ENCODE results near the gene FLAD1.
A peak's percentile ranks its signal among the peaks of the same experiment; 100 is the strongest.
"Not testable (repeated sequence)": the region's sequence is repeated elsewhere in the genome, so short reads cannot be mapped to it uniquely, and the experiment has no call there.

FLAD1 gene

DNA sequence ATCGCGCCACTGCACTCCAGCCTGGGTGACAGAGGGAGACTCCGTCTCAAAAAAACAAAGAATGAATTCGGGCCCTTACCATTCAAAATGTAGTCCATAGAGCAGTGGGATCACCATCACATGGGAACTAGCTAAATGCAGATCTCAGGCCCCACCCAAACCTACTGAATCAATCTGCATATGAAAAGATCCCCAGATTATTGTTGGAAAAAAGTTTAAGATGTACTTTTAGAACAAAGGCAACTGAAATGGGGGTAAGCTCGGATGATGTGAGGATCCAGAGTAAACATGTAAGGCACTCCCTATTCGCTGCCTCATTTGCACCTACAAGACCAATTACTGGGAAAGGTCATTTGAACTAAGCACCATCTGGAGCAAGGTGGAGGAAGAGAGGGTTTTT, 803 bp upstream of the FLAD1 start:
- peak overlapping the region; percentile 97 for H3K4me3 ChIP-seq (ENCODE audit: low read depth, low read length)
- DNase-seq (ENCODE audit: low read depth): no peak

GRCh38 chr1:154983776-154984466, 777 bp downstream of the FLAD1 start:
- no peak for DNase-seq (ENCODE audit: low read depth)
- peak overlapping the region; percentile 97 for H3K4me3 ChIP-seq (ENCODE audit: low read depth, low read length)

GRCh38 chr1:154986736-154987135, 3.6 kb downstream of the FLAD1 start:
- not testable (repeated sequence) for DNase-seq (ENCODE audit: low read depth); H3K4me3 ChIP-seq (ENCODE audit: low read depth, low read length)

DNA sequence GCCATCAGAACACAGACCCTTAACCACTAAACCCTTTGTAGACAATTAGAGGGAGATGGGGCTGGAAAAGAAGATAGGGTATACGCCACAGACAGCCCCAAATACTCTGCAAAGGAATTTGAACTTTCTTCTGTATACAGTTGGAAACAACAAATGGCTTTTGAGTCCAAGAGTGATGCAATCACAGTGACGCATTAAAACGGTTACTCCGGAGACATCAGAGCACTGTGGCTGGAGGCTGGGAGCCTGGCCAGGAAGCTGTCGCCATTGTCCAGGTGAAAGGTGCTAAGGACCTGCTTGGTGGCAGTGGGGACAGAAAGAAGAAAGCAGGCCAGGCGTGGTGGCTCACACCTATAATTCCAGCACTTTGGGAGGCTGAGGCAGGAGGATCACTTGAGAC, 4.2 kb downstream of the FLAD1 start:
- DNase-seq (ENCODE audit: low read depth): no peak

GRCh38 chr1:154988058-154988954, 5.2 kb downstream of the FLAD1 start:
- H3K4me3 ChIP-seq (ENCODE audit: low read depth, low read length): no peak overlapping the region
- DNase-seq (ENCODE audit: low read depth): no peak

More for the DNA sequence above, 4.2 kb downstream of the FLAD1 start:
- H3K4me3 ChIP-seq (ENCODE audit: low read depth, low read length): no peak overlapping the region

DNA sequence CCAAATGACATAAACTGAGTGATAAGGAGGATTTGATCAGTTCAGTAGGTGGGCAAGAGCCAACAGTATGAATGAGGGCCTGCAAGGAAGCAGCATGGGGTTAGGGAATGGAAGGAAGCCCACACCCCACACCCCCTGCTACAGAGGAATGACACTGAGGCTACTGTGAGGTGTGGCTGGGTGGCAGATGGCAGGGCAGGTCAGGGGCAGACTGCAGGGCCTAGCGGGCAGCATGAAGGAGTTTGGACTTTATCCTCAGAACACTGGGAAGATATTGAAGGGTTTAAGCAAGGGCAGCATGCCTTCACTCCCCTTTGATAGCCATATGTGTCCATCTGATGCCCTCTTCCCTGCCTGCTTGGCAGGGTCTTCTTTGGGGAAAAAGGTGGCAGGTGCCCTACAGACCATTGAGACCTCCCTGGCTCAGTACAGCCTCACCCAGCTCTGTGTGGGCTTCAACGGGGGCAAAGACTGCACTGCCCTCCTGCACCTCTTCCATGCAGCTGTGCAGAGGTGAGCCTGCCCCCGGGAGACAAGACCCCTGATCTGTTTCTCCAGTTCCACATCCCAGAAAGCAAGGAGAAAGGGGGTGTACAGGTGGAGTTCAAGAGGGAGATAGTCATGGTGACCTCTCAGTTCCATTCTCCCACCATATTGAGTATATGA, 6.2 kb downstream of the FLAD1 start:
- no peak for DNase-seq (ENCODE audit: low read depth)
- no peak overlapping the region for H3K4me3 ChIP-seq (ENCODE audit: low read depth, low read length)

GRCh38 chr1:154990276-154990675, 7.1 kb downstream of the FLAD1 start:
- no peak overlapping the region for H3K4me3 ChIP-seq (ENCODE audit: low read depth, low read length)
- DNase-seq (ENCODE audit: low read depth): no peak

DNA sequence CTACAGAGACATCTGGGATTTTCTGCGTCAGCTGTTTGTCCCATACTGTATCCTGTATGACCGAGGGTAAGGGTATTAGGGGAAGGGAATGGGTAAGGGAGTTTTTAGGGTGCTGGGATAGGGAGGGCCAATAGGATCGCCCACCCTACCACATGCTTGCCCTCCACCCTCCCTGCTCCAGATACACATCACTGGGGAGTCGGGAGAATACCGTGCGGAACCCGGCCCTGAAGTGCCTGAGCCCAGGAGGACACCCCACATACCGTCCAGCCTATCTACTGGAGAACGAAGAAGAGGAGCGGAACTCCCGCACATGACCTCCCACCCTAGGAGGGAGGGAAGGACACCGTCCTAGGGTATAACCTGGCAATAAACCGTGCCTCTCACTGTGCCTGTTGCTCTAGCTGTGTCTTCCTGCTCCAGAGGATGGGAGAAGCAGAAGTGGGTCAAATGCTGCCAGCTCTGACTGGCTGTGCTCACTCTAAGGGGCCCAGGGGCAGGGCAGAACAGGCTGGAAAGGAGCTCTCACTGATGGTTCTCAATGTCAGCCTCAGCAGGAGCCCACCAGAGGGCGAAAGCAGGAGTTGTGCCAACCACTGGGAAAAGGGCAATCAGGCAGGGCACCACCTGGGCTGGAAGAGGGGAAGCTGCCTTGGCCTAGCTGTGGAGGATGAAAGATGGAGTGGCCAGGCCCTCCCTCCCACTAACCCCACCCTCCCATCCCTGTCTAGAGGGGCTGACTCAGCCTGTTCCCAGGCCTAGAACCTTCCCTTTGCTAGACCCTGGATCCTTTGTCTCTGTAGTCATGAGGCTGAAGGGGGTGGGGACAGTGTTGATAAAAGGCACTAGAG, 9.8 kb downstream of the FLAD1 start:
- H3K4me3 ChIP-seq (ENCODE audit: low read depth, low read length): no peak overlapping the region
- no peak for DNase-seq (ENCODE audit: low read depth)

- no peak for DNase-seq (ENCODE audit: low read depth)
- H3K4me3 ChIP-seq (ENCODE audit: low read depth, low read length): no peak within 1 kb of the TSS
Observed at GRCh38 chr1:154993572-154994268, 10.6 kb downstream of the FLAD1 start, which contains the start of gene LENEP. LENEP (plus strand) TSS chr1:154993586; CDS start chr1:154993608, 22 bp downstream.

DNA sequence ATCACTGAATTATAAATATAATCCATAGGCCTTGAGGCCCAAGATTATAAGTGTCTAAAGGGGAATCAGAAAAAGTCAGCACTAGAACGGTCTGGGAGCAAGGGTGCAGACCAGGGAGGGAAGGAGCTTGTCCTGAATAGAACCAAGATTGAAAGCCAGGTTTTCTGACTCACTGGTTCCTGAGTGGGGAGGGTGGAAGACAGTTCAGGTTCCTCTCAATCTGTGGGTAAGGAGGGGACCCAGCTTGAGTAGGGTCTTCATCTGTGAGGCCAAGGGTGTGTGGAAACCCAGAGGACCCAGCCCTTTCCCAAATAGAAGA, 11.1 kb downstream of the FLAD1 start:
- no peak for DNase-seq (ENCODE audit: low read depth)
- H3K4me3 ChIP-seq (ENCODE audit: low read depth, low read length): no peak overlapping the region

DNA sequence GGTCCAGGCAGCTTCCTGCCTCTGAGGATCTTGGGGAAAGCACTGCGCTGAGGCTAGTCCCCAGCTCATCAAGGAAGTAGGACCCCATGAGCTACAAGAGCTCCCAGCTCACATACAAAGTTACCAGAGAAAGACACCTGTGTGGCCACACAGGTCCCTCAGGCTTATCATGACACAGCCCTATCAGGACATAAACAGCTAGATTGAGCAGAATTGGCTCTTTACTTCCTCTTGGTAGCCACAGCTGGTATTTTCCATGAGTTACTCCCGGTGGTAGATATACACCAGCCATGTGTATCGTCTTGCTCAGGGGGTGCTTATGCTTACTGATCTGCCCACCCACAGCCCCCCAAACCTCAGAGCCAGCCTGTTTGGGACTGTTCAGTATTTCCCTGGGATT, 11.4 kb downstream of the FLAD1 start:
- no peak for DNase-seq (ENCODE audit: low read depth)

GRCh38 chr1:154995301-154995983, 12.3 kb downstream of the FLAD1 start:
- not testable (repeated sequence) for DNase-seq (ENCODE audit: low read depth); H3K4me3 ChIP-seq (ENCODE audit: low read depth, low read length)

More for the DNA sequence above, 11.4 kb downstream of the FLAD1 start:
- H3K4me3 ChIP-seq (ENCODE audit: low read depth, low read length): no peak overlapping the region

- no peak for DNase-seq (ENCODE audit: low read depth)
- no peak overlapping the region for H3K4me3 ChIP-seq (ENCODE audit: low read depth, low read length)
Observed at GRCh38 chr1:154996966-154997701, 14.0 kb downstream of the FLAD1 start.

- DNase-seq (ENCODE audit: low read depth): no peak
- H3K4me3 ChIP-seq (ENCODE audit: low read depth, low read length): no peak overlapping the region
Observed at GRCh38 chr1:154998201-154998780, 15.1 kb downstream of the FLAD1 start.

DNA sequence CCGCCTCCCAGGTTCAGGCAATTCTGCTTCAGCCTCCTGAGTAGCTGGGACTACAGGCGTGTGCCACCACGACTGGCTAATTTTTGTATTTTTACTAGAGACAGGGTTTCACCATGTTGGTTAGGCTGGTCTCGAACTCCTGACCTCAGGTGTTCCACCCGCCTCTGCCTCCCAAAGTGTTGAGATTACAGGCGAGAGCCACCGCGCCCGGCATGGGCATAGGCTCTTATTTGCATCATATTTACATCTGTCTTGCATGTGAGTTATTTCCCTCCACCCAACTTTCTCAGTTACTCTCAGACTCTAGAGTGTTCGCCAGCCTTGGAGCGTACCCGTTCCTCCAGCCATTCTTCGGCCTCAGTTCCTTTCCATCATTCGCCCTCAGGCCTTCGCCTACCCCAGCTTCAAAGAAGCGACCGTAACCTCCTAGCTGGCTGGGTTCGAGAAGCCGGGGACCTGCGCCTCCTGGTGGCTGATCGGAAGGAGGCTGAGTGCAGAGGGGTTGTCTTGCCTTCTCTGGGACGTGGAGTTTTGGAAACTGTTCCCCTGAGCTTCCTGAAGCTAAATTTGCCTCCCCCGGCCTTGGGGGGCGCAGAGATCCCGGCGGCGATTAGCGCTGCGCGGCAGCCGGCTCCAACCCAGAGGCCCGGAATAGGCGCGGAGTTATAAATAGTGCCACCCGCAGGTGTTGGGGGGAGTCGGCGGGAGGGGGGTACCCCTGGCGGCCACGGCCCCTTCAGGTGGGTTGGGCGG, 15.8 kb downstream of the FLAD1 start:
- DNase-seq (ENCODE audit: low read depth): no peak
- H3K4me3 ChIP-seq (ENCODE audit: low read depth, low read length): peak overlapping the region; percentile 66

- DNase-seq (ENCODE audit: low read depth): no peak
- peak overlapping the region; percentile 66 for H3K4me3 ChIP-seq (ENCODE audit: low read depth, low read length)
Observed at GRCh38 chr1:154999571-155000410, 16.6 kb downstream of the FLAD1 start.
